Cardiac fibroblast (primary cell): Measurements from ENCODE around the gene BEND5.

Source experiments
- DNase-seq, 2 donors: peaks; one replicate each; pipeline versions ENCODE4 v3.0.0 to v3.0.0-alpha.2; 2010; ENCODE audit warnings: low read depth in 2 of 2
- H3K4me3 ChIP-seq, 2 donors: replicated peaks in 1 of 2; 1 replicate in 1 of 2; 2 replicates in 1 of 2; pipeline ENCODE4 v1.5.1; 2011; ENCODE audit warnings: low read depth in 2 of 2, low read length in 2 of 2, mild to moderate bottlenecking in 2 of 2, moderate library complexity in 1 of 2
- TF ChIP-seq, protein P1 (sequence below): IDR thresholded peaks from one replicate; pipeline ENCODE4 v1.5.1; 2011; ENCODE audit warnings: low read depth, mild to moderate bottlenecking, low read length, inconsistent platforms

BEND5 gene

DNA sequence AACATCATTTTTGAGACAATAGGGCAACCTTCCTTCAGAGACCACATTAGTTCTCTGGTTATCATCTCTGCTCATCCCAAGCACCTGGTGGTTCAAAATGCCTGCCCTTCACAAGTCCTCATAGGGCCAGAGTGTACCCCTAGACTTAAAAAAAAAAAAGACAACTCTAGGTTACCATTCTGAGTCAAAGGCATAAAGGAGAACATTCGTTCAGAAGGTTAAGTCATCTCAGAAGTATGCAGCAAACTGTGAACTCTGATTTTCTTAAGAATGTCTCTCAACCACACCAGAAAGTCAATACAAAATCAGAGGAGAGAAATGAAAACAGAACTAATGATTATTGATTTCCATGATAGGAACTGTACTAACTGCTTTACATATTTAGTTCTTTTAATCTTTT lies 9.2 kb upstream of the BEND5 start:
- TF ChIP-seq, protein P1, sequence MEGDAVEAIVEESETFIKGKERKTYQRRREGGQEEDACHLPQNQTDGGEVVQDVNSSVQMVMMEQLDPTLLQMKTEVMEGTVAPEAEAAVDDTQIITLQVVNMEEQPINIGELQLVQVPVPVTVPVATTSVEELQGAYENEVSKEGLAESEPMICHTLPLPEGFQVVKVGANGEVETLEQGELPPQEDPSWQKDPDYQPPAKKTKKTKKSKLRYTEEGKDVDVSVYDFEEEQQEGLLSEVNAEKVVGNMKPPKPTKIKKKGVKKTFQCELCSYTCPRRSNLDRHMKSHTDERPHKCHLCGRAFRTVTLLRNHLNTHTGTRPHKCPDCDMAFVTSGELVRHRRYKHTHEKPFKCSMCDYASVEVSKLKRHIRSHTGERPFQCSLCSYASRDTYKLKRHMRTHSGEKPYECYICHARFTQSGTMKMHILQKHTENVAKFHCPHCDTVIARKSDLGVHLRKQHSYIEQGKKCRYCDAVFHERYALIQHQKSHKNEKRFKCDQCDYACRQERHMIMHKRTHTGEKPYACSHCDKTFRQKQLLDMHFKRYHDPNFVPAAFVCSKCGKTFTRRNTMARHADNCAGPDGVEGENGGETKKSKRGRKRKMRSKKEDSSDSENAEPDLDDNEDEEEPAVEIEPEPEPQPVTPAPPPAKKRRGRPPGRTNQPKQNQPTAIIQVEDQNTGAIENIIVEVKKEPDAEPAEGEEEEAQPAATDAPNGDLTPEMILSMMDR = no peak
- DNase-seq = no peak
- H3K4me3 ChIP-seq = no peak overlapping the region

DNA sequence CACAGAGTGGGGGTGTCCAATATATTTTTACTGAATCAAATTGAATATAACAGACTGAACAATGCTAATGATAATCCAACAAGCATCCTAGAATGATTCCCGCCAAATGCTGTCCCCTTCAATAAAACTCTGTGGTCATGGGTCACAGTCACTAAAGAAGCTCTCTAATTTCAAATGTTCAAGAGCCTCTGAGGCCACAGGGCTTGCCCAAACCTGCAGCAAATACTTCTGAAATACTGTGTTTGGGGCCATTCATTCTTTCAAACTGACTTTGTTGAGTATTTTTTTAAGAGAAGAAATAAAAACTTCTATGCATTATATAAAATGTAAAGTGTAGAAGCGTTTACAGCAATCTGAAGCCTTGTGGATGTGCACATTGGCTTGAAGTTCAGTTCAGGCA lies 7.6 kb upstream of the BEND5 start:
- TF ChIP-seq, protein P1 = no peak
- H3K4me3 ChIP-seq = no peak overlapping the region
- DNase-seq = no peak

DNA sequence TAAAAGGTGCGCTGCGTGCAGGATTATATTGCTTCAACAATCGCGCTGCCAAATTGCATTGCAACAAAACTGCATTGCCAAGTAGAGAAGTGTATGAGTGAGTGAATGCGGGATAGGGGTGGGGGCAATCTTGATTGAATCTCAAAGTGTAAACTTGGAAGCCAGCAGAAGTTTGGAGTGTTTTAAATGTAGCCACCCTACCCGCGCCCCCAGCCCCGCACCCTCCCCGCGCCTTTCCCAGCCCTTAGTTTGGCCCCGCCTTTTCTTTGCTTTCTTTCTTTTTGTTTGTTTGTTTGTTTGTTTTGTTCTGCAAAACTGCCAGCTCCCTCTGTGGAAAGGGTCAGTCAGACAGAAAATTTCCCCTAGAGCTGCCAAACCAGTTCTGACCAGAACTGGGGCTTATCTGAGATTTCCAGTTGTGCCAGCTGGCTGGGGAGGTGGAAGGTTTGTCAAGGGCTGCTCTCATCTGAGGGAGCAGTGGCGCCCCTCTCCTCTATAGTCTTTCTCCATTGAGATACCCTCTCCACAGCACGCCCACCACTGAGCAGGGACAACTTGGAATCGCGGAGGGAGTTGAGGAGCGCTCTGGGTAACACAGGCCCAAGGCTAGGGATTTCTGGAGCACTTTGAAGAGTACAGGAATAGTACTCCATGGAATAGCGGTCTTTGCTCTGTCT lies 666 bp upstream of the BEND5 start:
- H3K4me3 ChIP-seq = peak overlapping the region in 1 of 2 donors; percentile 43
- TF ChIP-seq, protein P1 = no peak
- no peak for DNase-seq

DNA sequence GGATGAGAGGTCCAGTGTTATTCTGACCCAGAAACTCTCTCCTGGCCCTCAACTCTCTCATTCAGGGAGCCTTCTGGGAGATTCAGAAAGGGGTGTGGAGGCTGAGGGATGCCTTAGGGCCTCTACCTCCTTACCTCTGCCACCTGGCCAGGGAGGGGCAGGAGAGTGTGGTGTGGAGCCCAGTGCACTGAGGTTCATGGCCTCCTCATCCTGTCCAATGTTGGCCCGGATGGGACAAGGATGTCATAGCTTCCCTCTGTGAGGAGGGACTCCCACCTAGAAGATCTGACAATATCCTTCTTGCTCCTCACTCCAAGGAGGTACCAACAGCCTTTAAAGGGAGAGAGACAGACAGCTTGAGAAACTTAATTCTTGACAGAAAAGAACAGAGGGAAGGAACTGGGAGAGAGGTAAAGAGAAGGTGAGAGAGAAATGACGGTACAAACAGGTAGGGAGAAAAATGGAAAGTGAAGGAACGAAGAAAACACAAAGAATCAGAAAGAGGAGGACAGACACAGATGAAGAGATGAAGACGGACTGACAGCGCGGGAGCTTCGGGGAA lies 779 bp downstream of the BEND5 start:
- peak overlapping the region in 1 of 2 donors; percentile 43 for H3K4me3 ChIP-seq
- TF ChIP-seq, protein P1 = no peak
- DNase-seq = no peak

DNA sequence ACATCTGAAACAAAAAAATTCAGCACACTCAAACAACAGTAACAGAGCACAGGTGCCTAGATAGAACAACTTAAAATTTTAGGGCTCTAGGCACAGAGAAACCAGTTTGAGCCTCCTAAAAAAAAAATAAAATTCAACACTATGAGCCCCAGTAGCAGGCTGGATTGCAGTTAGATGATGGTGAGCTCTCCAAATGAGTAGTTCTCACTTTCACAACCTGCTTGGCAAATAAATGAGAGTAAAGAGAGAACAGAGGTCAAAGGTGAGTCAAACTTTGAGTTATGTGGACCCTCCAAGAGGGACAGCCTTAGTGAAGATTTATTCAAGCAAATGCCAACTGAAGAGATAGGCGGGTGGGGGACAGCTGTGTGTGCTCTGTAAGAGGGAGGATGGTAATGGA lies 3.6 kb downstream of the BEND5 start:
- TF ChIP-seq, protein P1 = no peak
- no peak overlapping the region for H3K4me3 ChIP-seq
- DNase-seq = no peak

DNA sequence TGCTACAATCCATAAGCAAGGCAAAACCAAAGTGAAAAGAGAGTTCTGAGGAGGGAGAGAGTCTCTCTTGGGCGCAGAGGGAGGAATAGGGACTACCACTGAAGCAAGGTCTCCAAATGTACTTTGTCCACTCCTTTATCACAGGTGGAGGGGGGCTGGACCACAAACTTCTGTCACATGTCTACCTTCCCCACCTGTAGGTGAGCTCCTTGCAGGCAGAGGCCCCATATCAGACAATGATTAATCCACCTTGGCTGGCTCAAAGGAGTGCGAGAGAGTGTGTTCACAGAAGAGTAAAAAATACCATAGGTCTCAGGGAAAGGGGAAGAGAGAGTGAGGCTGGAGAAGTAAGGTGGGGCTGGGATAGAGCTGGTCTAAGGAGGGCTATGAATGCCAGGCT lies 4.5 kb downstream of the BEND5 start:
- no peak overlapping the region for H3K4me3 ChIP-seq
- DNase-seq = no peak
- TF ChIP-seq, protein P1 = no peak
